Effector CD8-positive, alpha-beta T cell (primary cell): Measurements from ENCODE around the gene RCC2.
A peak's percentile ranks its signal among the peaks of the same experiment; 100 is the strongest.
"Not testable (repeated sequence)": the region's sequence is repeated elsewhere in the genome, so short reads cannot be mapped to it uniquely, and the experiment has no call there.

Experiments used
- DNase-seq: peaks from one replicate; lab custom pipeline; 2025; lab: John Stamatoyannopoulos, UW

The RCC2 gene

DNA sequence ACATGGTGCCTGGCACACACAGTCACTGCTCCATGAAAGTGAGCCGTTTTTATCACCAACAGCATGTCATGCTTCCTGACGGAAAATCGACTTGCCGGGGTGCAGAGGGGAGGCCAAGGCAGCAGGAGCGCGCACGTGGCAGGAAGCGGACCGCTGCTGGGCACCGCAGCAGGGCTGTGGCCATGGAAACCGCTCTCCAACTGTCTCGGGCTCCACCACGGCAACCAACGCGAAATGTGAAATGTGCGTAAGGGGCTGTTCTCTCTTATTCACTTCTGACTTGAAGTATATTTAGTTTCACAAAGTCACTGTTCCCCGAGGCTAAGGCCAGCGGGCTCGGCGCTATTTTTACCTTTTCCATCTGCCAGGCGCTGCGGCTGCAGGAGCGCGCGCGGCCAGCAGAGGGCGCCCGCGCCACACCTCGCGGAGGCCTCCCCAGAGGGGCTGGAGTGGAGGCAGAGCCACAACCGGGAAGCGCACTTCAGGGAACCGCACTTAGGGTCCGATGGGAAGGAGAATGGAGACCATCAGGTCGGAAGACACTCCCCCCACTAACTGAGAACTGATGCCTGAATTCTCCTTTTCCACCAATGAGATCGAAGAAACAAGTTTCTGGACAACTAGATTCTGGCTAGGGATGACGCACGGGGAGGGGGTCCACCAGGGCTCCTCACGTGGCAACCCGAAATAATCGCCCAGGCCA is 19.7 kb downstream of the RCC2 start:
- DNase-seq = peak; percentile 57

DNA sequence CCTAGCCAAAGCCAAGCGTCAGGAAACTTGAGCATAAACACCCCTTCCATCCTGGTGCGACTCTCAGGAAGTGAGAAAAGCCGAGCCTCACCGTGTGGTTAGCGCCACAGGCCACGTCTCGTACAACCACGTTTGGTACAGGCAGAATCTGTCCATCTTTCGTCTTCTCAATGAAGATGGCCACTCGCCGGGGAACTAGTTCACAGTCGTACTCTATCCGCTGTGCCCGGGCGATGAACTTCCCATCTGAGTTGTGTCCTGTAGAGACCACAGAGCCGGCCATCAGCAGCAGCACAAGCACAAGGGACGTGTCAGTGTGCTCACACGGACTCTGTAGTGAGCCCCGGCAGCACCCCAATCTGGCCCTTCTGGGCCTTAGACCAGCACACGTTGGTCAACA is 23.1 kb downstream of the RCC2 start:
- DNase-seq = no peak

GRCh38 chr1:17414022-17414421 is 25.5 kb downstream of the RCC2 start:
- DNase-seq = no peak

- no peak for DNase-seq
These were observed 27.2 kb downstream of the RCC2 start for GRCh38 chr1:17412093-17412870.

- no peak for DNase-seq
These were observed 30.1 kb downstream of the RCC2 start for GRCh38 chr1:17409391-17409811.

- DNase-seq = not testable (repeated sequence)
These were observed 31.5 kb downstream of the RCC2 start for GRCh38 chr1:17407786-17408514.

DNA sequence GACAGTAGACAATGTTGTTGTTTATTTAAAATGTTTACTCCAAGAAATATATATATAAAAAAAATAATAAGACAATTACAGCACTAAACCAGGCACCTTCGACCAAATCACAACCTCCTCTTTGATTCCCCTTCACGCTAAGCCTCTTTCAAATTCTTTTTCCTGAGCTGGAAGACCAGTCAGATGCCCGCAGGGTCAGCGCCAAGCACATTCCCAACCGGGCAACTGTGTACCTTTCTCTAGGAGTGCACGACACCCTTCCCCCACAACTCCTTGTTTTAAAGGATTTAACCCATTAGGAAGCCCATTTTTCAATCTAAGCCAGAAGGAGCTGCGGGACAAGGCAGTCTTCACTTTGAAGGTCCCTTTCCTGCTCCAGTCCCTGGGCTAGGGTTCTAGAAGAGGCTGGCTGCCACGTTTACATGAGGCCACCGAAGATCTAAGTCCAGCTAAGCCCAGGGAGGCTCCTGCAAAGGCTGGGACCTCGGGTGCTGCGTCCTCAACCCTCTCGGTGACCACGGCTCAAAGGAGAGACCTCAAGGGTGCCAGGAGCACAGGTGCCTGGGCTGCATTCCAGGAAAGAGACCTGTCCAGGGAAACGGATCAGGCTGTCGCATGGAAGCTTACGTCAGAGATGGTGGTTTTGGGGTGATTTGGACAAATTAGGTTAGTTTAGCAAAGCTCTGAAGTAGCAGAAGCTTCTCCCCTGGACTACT is 32.6 kb downstream of the RCC2 start:
- not testable (repeated sequence) for DNase-seq

DNA sequence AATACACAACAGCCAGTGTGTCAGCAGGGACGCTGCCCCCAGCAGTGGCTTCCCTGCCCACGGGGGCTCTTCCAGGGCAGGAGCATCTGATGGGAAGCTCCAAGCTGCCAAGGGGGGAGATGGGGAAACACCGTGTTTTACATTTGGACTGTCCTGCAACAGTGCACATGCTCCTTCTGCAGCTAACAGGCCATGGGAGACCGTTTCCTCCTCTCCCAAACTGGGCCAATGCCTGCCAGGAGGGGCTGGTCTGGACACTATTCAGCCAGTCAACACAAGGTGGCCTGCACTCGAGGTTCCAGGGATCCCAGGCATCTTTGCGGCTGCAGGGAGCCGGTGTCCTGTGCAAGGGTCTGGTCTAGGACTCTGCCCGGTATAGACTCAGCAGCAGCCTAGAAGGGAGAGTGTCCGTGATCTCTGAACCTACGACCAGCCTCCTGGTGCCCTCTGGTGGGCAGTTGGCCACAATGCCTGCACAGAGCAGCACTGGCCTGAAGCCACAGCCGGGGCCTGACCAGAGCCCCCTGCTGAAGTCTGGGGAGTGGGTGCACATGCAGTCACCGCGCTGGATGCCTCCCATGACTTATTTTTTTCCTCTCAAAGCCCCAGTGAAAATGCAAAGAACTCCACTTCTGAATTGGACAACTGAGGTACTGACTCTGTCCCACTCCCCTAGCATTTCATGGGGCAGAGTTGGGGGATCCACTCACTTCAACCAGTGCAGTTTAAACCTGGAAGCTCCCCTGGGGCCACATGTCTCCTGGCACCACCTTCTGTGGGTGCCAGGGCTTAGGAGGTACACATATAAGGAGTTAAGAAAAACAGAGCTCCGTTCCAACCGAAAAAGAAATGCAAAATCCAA is 33.3 kb downstream of the RCC2 start:
- peak; percentile 15 for DNase-seq

GRCh38 chr1:17404820-17405219 is 34.7 kb downstream of the RCC2 start:
- no peak for DNase-seq

- no peak for DNase-seq
These were observed 35.3 kb downstream of the RCC2 start for GRCh38 chr1:17404034-17404684.

- DNase-seq = no peak
These were observed 36.4 kb downstream of the RCC2 start for GRCh38 chr1:17403081-17403480.

GRCh38 chr1:17401841-17402240 is 37.6 kb downstream of the RCC2 start:
- DNase-seq = no peak

GRCh38 chr1:17400725-17401341 is 38.6 kb downstream of the RCC2 start:
- DNase-seq = no peak

DNA sequence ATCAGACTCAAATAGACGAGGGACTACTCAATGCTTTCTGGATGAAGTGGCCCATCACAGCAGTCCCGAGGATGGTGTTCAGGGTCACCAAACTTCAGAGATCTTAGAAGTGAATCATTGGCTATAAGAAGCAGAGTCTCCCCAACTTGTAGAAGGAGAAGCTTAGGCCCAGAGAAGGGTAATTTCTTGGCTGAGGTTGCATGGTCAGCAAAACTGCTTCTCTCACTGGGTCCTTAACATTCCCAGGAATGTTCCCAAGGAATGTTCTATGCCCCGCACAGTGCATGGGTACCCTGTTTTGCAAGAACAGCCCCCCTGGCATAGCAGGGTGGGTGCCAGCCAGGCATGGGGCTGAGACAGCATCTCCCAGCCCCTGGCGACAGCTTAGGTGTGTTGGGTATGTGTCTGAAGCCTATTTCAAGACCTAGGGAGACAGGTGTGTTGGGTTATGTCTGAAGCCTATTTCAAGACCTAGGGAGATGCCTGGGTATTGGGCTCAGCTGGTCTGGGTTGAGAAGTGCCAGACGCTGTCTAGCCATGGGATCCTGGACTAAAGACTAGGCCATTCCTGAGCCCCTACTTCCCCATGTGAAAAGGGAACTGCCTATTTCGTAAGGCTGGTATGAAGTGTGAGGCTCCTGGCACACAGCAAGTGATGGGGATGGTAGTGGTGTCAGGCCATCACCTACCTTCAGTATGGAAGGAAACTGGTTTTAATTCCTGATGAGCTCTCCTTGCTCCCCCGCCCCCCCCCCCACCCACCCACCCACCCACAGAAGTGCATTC is 41.4 kb downstream of the RCC2 start:
- no peak for DNase-seq

- no peak for DNase-seq
These were observed 46.2 kb downstream of the RCC2 start for GRCh38 chr1:17393230-17393629.

- DNase-seq = no peak
These were observed 47.2 kb downstream of the RCC2 start for GRCh38 chr1:17392199-17392740.

DNA sequence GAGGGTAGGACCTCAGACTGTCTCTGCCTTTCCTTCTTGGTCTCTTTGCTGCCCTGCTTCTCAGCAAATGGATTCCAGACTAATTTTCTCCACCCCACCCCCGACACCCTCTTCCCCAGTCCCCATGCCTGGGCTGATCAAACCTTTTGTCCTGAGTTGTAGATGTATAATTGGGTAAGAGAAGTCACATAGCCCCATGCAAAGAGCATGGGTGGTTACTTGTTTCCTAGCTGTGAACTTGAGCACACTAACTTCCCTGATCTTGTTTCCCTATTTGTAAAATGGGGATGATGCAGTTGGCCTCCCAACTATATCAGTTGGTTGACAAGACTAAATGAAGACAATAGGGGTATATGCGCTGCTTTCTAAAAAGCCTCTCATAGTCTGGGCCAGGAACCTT is 58.3 kb downstream of the RCC2 start:
- no peak for DNase-seq

- DNase-seq = no peak
These were observed 62.0 kb downstream of the RCC2 start for GRCh38 chr1:17377325-17377953.

GRCh38 chr1:17375651-17376050 is 63.8 kb downstream of the RCC2 start:
- no peak for DNase-seq
